Measurements from ENCODE around the gene ZNF217. TPM values are rescaled to one million over a fixed set of nuclear protein-coding genes. Genes with fewer than 3 reads are reported as not detected.
A peak's percentile ranks its signal among the peaks of the same experiment; 100 is the strongest.
"Not testable (repeated sequence)": the region's sequence is repeated elsewhere in the genome, so short reads cannot be mapped to it uniquely, and the experiment has no call there.

Gene ZNF217
- total and polyA plus RNA-seq, 2 donors (not counting 1 experiment from before 2014, with no cell fraction given): 15.5 to 92.6 TPM

- H3K9ac ChIP-seq (ENCODE audit: low read length): no peak overlapping the region
- no peaks in the 10 kb centered on the region for H3K27me3 ChIP-seq (replicated peaks in 1 of 4; ENCODE audit: control extremely low read depth in 1 of 4, control insufficient read depth in 3 of 4, insufficient read depth in 4 of 4, low read length in 3 of 4)
- peak overlapping the region in 1 of 5 experiments; percentile 16 for H3K4me3 ChIP-seq (ENCODE audit: control extremely low read depth in 1 of 5, extremely low read depth in 1 of 5, insufficient read depth in 1 of 5, low read depth in 2 of 5, low read length in 4 of 5)
- intact Hi-C loops (cut with micrococcal nuclease): no loop called here
- H3K9me3 ChIP-seq (ENCODE audit: control extremely low read depth in 1 of 3, control insufficient read depth in 2 of 3, insufficient read depth in 1 of 3, low read length in 2 of 3): peaks cover 0 to 10% (median 0%) of the 10 kb centered on the region in 3 donors
- ATAC-seq (ENCODE audit: low read depth) (no peak), DNase-seq (no peak)
- Mint-ChIP-seq H3K4me3 (peak overlapping the region; percentile 19), H3K9me3 (ENCODE audit: insufficient read depth) (no peaks in the 10 kb centered on the region), H3K27ac (peak overlapping the region; percentile 91), H3K4me1 (peaks cover 28% of the 10 kb centered on the region), H3K27me3 (no peaks in the 10 kb centered on the region)
- H3K79me2 ChIP-seq (ENCODE audit: control insufficient read depth, insufficient read depth, low read length): peaks cover 7% of the 10 kb centered on the region
- CTCF ChIA-PET: no interaction called here
- H3K4me1 ChIP-seq (ENCODE audit: control insufficient read depth in 2 of 2, insufficient read depth in 2 of 2, low read length in 2 of 2): peaks cover 28% of the 10 kb centered on the region in 2 donors
- 90% methylated on average over 18 of the region's 23 CpGs for WGBS (ENCODE audit: insufficient coverage)
- H3K4me2 ChIP-seq (replicated peaks; ENCODE audit: low read depth, low read length, poor library complexity, severe bottlenecking): no peak overlapping the region
- H4K20me1 ChIP-seq (ENCODE audit: control insufficient read depth, insufficient read depth, low read length, poor library complexity, severe bottlenecking): no peaks in the 10 kb centered on the region
- no peak overlapping the region for H3K27ac ChIP-seq (ENCODE audit: low read length in 2 of 2)
- TF ChIP-seq EZH2 (IDR thresholded peaks at IDR 0.05; ENCODE audit: borderline replicate concordance, insufficient read depth, low read depth, low read length, poor library complexity, severe bottlenecking) (no peak), CTCF (IDR thresholded peaks at IDR 0.05) (no peak)
- POLR2A ChIA-PET: interaction anchor here (0.6 to 1.2 kb wide), 2 partner anchors 107 to 131 kb away, joined by 4 to 10 read pairs; no protein-coding TSS in a partner anchor
- no peak overlapping the region for H2AFZ ChIP-seq (ENCODE audit: insufficient read depth, low read depth, low read length, poor library complexity, severe bottlenecking)
- H3K36me3 ChIP-seq (replicated peaks in 1 of 2; ENCODE audit: control extremely low read depth in 1 of 2, control insufficient read depth in 1 of 2, extremely low read depth in 1 of 2, insufficient read depth in 2 of 2, low read length in 1 of 2): no peaks in the 10 kb centered on the region
These were observed 14.4 kb upstream of the ZNF217 start for GRCh38 chr20:53608071-53608455.

GRCh38 chr20:53606364-53606985 lies 12.8 kb upstream of the ZNF217 start:
- Histone ChIP-seq H3K4me2 (replicated peaks; ENCODE audit: low read depth, low read length, poor library complexity, severe bottlenecking) (no peak overlapping the region), H3K4me1 (ENCODE audit: control insufficient read depth in 2 of 2, insufficient read depth in 2 of 2, low read length in 2 of 2) (peaks cover 25 to 26% of the 10 kb centered on the region in 2 donors), H2AFZ (ENCODE audit: insufficient read depth, low read depth, low read length, poor library complexity, severe bottlenecking) (no peak overlapping the region), H3K4me3 (ENCODE audit: control extremely low read depth in 1 of 5, extremely low read depth in 1 of 5, insufficient read depth in 1 of 5, low read depth in 2 of 5, low read length in 4 of 5) (no peak overlapping the region), H3K9me3 (ENCODE audit: control extremely low read depth in 1 of 3, control insufficient read depth in 2 of 3, insufficient read depth in 1 of 3, low read length in 2 of 3) (peaks cover 0 to 10% (median 0%) of the 10 kb centered on the region in 3 donors), H3K9ac (ENCODE audit: low read length) (no peak overlapping the region), H3K27ac (ENCODE audit: low read length in 2 of 2) (no peak overlapping the region), H3K79me2 (ENCODE audit: control insufficient read depth, insufficient read depth, low read length) (peaks cover 7% of the 10 kb centered on the region), H3K36me3 (replicated peaks in 1 of 2; ENCODE audit: control extremely low read depth in 1 of 2, control insufficient read depth in 1 of 2, extremely low read depth in 1 of 2, insufficient read depth in 2 of 2, low read length in 1 of 2) (no peaks in the 10 kb centered on the region), H3K27me3 (replicated peaks in 1 of 4; ENCODE audit: control extremely low read depth in 1 of 4, control insufficient read depth in 3 of 4, insufficient read depth in 4 of 4, low read length in 3 of 4) (no peaks in the 10 kb centered on the region), H4K20me1 (ENCODE audit: control insufficient read depth, insufficient read depth, low read length, poor library complexity, severe bottlenecking) (no peaks in the 10 kb centered on the region)
- no peak for ATAC-seq (ENCODE audit: low read depth)
- POLR2A ChIA-PET: interaction anchor here (0.7 kb wide), 1 partner anchor 332 kb away, joined by 5 read pairs; no protein-coding TSS in a partner anchor
- intact Hi-C loops (cut with micrococcal nuclease): no loop called here
- no peak overlapping the region for H3K4me3 Mint-ChIP-seq
- CTCF ChIA-PET: no interaction called here
- H3K27me3 Mint-ChIP-seq: no peaks in the 10 kb centered on the region
- 100% methylated on average over 6 of the region's 8 CpGs for WGBS (ENCODE audit: insufficient coverage)
- DNase-seq: no peak
- TF ChIP-seq CTCF (IDR thresholded peaks at IDR 0.05) (no peak), EZH2 (IDR thresholded peaks at IDR 0.05; ENCODE audit: borderline replicate concordance, insufficient read depth, low read depth, low read length, poor library complexity, severe bottlenecking) (no peak)
- H3K9me3 Mint-ChIP-seq (ENCODE audit: insufficient read depth): no peaks in the 10 kb centered on the region
- H3K27ac Mint-ChIP-seq: no peak overlapping the region
- H3K4me1 Mint-ChIP-seq: peaks cover 26% of the 10 kb centered on the region

- H3K4me2 ChIP-seq (replicated peaks; ENCODE audit: low read depth, low read length, poor library complexity, severe bottlenecking); H3K79me2 ChIP-seq (ENCODE audit: control insufficient read depth, insufficient read depth, low read length); H3K9ac ChIP-seq (ENCODE audit: low read length); H3K4me3 Mint-ChIP-seq; DNase-seq; H2AFZ ChIP-seq (ENCODE audit: insufficient read depth, low read depth, low read length, poor library complexity, severe bottlenecking); H3K36me3 ChIP-seq (replicated peaks in 1 of 2; ENCODE audit: control extremely low read depth in 1 of 2, control insufficient read depth in 1 of 2, extremely low read depth in 1 of 2, insufficient read depth in 2 of 2, low read length in 1 of 2); ATAC-seq (ENCODE audit: low read depth); H3K27me3 Mint-ChIP-seq; H3K27ac Mint-ChIP-seq; H4K20me1 ChIP-seq (ENCODE audit: control insufficient read depth, insufficient read depth, low read length, poor library complexity, severe bottlenecking); H3K9me3 Mint-ChIP-seq (ENCODE audit: insufficient read depth); CTCF ChIA-PET; POLR2A ChIA-PET; H3K27me3 ChIP-seq (replicated peaks in 1 of 4; ENCODE audit: control extremely low read depth in 1 of 4, control insufficient read depth in 3 of 4, insufficient read depth in 4 of 4, low read length in 3 of 4); intact Hi-C loops (cut with micrococcal nuclease); H3K27ac ChIP-seq (ENCODE audit: low read length in 2 of 2); H3K4me3 ChIP-seq (ENCODE audit: control extremely low read depth in 1 of 5, extremely low read depth in 1 of 5, insufficient read depth in 1 of 5, low read depth in 2 of 5, low read length in 4 of 5): not testable (repeated sequence)
- peaks cover 21% of the 10 kb centered on the region for H3K4me1 Mint-ChIP-seq
- Histone ChIP-seq H3K4me1 (ENCODE audit: control insufficient read depth in 2 of 2, insufficient read depth in 2 of 2, low read length in 2 of 2) (peaks cover 17% of the 10 kb centered on the region in 2 donors), H3K9me3 (ENCODE audit: control extremely low read depth in 1 of 3, control insufficient read depth in 2 of 3, insufficient read depth in 1 of 3, low read length in 2 of 3) (peaks cover 0 to 10% (median 0%) of the 10 kb centered on the region in 3 donors)
- 100% methylated on average over 4 of the region's 5 CpGs for WGBS (ENCODE audit: insufficient coverage)
These were observed 11.8 kb upstream of the ZNF217 start for GRCh38 chr20:53605401-53605800.

Data from B cell (primary cell).